GM21528 (cell line): ENCODE measurements around the gene CATSPER3.

Source experiments
- ATAC-seq: cut with Tn5 transposase; IDR thresholded peaks from one replicate; pipeline ENCODE4 v1.9.1; 2021; ENCODE audit warnings: mild to moderate bottlenecking, moderate library complexity; ENCODE audit not compliant: unreplicated experiment, low FRiP score

The CATSPER3 gene

GRCh38 chr5:135009736-135010501 is 42.2 kb downstream of the CATSPER3 start:
- no peak for ATAC-seq

GRCh38 chr5:135010502-135011354 is 43.0 kb downstream of the CATSPER3 start:
- no peak for ATAC-seq

GRCh38 chr5:135011355-135012032 is 43.8 kb downstream of the CATSPER3 start:
- no peak for ATAC-seq

GRCh38 chr5:135012033-135012588 is 44.4 kb downstream of the CATSPER3 start:
- no peak for ATAC-seq

GRCh38 chr5:135012951-135013391 is 45.3 kb downstream of the CATSPER3 start:
- no peak for ATAC-seq

GRCh38 chr5:135013445-135013844 is 45.7 kb downstream of the CATSPER3 start:
- no peak for ATAC-seq

- no peak for ATAC-seq
Observed at GRCh38 chr5:135013947-135014570, 46.4 kb downstream of the CATSPER3 start.

- ATAC-seq = no peak
Observed at GRCh38 chr5:135015942-135016341, 48.2 kb downstream of the CATSPER3 start.

GRCh38 chr5:135016861-135017290 is 49.2 kb downstream of the CATSPER3 start:
- no peak for ATAC-seq

- no peak for ATAC-seq
Observed at GRCh38 chr5:135018457-135018856, 50.8 kb downstream of the CATSPER3 start.

- ATAC-seq = no peak
Observed at GRCh38 chr5:135019314-135019713, 51.6 kb downstream of the CATSPER3 start.

GRCh38 chr5:135020111-135020895 is 52.6 kb downstream of the CATSPER3 start:
- no peak for ATAC-seq

- no peak for ATAC-seq
Observed at GRCh38 chr5:135024956-135025729, 57.4 kb downstream of the CATSPER3 start.

- ATAC-seq = no peak
Observed at GRCh38 chr5:135025730-135026644, 58.3 kb downstream of the CATSPER3 start.

GRCh38 chr5:135026645-135027265 is 59.0 kb downstream of the CATSPER3 start:
- no peak for ATAC-seq

- no peak for ATAC-seq
Observed at GRCh38 chr5:135027266-135027696, 59.6 kb downstream of the CATSPER3 start.
